HG03280 (cell line): ENCODE measurements around the gene PDLIM3.
"Not testable (repeated sequence)": the region's sequence is repeated elsewhere in the genome, so short reads cannot be mapped to it uniquely, and the experiment has no call there.

Experiments
- ATAC-seq: cut with Tn5 transposase; IDR thresholded peaks from one replicate; pipeline ENCODE4 v1.9.1; 2021; ENCODE audit warnings: mild to moderate bottlenecking, moderate library complexity; ENCODE audit not compliant: unreplicated experiment

The PDLIM3 gene

DNA sequence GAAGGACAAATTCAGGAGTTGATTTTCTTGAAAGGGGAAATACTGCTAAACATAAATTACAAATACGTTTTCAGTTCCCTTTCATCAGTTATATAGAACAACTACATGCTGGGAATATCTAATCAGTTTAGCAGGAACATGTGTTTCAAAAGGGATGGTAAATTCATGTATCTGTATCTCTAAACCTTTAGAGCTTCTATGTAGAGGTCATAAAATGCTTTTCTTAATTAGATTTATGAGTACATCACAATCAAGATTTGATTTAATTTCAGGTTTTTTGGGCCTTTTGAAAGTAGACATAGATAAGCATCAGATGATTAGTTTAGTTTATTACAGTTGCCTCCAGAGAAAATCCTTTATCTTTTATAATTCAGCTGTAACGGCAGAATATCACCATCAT, 12.9 kb downstream of the PDLIM3 start:
- ATAC-seq, result no peak

GRCh38 chr4:185520119-185520518, 15.2 kb downstream of the PDLIM3 start:
- no peak for ATAC-seq

GRCh38 chr4:185518494-185518893, 16.8 kb downstream of the PDLIM3 start:
- no peak for ATAC-seq

GRCh38 chr4:185518069-185518468, 17.2 kb downstream of the PDLIM3 start:
- no peak for ATAC-seq

- no peak for ATAC-seq
Measured at GRCh38 chr4:185515248-185515647, 20.1 kb downstream of the PDLIM3 start.

GRCh38 chr4:185514182-185514697, 21.1 kb downstream of the PDLIM3 start:
- ATAC-seq, result no peak

GRCh38 chr4:185513489-185514181, 21.7 kb downstream of the PDLIM3 start:
- no peak for ATAC-seq

- ATAC-seq, result no peak
Measured at GRCh38 chr4:185512516-185512915, 22.8 kb downstream of the PDLIM3 start.

DNA sequence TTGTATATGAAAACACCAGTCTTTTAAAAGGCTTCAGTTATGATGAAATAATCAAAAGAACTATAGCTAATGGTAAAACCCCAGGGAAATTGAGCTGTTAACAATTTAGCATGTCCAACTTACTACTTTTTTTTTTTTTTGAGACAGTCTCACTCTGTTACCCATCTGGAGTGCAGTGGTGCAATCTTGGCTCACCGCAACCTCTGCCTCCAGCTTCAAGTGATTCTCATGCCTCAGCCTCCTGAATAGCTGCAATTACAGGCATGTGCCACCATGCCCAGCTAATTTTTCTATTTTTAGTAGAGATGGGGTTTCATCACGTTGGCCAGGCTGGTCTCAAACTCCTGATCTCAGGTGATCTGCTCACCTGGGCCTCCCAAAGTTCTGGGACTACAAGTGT, 24.1 kb downstream of the PDLIM3 start:
- not testable (repeated sequence) for ATAC-seq

GRCh38 chr4:185510806-185511205, 24.5 kb downstream of the PDLIM3 start:
- no peak for ATAC-seq

DNA sequence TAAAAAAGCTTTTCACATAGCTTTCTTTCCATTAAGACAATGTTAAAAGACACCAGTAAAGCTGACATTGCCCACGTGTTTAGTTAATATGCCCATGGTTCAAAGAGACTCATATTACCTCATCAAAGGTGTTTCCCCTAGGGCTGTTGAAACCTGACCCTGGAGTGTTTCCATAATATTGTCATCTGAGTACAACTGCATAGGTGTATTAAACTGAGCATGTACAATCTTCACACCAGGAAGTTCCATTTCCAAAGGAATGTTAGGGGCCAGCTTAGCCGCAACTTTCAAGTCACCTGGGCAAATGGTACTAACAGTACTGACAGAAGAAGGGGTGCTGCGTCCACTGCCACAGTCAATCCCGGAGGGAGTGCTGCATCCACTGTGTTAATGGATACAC, 27.1 kb downstream of the PDLIM3 start:
- no peak for ATAC-seq

GRCh38 chr4:185506422-185506821, 28.9 kb downstream of the PDLIM3 start:
- no peak for ATAC-seq

DNA sequence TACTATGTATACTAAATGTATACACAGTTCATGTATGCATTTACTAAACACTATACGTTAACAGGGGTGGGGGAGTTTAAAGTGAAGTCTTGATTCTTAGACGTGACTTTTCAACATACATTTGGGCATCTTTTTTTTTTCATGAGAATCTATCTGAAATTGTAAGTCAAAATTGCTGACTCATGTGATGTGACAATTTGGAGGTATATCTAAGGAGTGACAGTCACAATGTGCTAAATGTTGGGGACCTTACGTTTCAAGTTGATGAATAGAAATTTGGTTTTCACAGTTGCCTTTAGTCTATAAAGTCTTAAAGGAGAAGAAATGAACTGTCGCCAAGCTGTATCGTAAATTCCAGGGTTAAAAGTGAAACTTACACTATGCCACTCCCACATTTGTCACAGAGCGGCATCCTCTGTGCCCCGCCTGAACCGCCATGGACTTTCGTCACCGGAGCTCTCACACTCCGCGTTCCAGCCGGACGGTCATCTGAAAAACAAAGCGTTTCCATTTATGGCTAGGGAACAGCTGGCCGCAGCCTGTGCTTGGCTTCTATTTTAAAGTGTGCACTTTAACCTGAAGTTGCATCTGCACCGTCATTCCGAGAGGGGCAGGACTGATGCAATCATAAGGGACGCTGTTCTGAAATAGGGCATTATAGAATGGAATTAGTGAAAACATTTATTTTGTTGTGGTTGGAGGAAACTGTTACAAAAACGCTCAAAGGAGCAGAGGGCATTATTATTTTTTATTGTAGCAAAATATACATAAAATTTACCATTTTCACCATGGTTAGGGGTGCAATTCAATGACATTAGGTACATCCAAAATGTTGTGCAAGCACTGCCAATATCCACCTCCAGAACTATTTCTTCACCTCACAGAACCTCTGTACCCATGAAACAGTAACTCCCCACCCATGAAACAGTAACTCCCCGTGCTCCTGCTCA, 30.9 kb downstream of the PDLIM3 start:
- no peak for ATAC-seq

DNA sequence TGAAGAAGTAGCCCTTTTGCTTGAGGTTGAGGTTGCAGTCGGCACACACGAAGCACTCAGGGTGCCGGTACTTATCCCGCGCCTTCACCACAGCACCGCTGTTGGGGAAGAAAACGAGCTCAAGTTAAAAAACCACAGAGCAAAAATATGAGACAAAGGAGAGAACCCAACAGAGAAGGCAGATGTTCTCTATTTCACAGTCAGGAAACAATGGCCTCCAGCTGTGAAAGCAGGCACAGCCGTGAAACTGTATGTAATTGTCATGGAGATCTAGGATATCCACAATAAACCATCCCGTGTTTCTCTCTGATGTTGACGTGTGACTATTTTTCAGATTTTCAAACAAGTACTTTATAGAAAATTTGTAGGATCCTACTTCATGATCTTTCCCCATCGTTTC, 32.9 kb downstream of the PDLIM3 start:
- no peak for ATAC-seq

DNA sequence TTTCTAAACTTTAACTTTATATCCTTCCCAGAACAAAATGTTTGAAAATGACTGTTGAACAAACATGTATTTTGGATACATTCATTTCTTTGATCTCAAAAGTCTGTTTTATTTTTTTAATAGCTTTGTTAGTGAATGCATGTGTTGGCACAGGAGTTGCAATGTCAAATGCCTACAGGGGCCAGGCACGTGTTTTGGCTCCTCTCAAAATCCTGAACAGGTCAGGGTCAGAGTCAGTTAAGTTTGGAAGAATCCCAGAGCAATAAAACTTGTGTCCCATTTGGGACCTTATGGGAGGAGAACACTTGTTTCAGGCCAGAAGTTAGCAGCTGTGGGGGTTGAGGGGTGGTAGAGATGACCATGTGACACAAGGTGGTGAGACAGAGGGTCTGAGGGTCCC, 34.7 kb downstream of the PDLIM3 start:
- ATAC-seq, result no peak

DNA sequence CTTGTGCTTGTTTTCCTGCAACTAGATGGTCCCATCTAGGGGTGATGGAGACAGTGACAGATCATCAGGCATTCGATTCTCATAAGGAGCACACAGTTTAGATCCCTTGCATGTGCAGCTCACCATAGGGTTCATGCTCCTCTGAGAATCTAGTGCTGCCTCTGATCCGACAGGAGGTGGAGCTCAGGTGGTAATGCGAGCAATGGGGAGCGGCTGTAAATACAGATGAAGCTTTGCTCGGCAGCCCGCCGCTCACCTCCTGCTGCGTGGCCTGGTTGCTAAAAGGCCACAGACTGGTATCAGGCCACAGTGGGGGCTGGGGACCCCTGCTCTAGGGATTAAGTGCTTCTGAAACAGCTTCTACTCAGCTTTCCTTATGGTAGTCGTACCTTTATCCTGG, 35.3 kb downstream of the PDLIM3 start:
- ATAC-seq, result no peak

- ATAC-seq, result no peak
Measured at GRCh38 chr4:185488650-185489049, 46.7 kb downstream of the PDLIM3 start.

DNA sequence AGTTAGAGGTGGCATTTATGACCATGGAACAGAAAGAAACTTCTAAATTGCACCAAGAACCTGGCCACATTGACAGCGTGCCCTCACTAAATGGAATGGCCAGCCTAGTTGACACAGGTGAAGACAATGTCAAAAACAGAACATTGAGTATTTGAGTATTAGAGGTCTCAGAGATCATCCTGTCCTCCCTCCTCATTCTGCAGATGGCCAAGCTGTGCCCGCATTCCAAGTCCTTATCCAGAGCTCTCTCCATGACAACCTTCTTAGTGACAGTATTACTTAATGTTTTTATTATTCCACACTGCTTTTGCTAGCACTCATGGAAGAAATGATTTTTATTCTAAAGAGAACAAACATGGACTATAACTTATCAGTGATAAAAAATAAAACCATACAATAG, 53.9 kb downstream of the PDLIM3 start:
- no peak for ATAC-seq

GRCh38 chr4:185480016-185480732, 55.1 kb downstream of the PDLIM3 start:
- ATAC-seq, result peak; percentile 31

- peak; percentile 87 for ATAC-seq
Measured at GRCh38 chr4:185479507-185479971, 55.8 kb downstream of the PDLIM3 start.

GRCh38 chr4:185473247-185473646, 62.1 kb downstream of the PDLIM3 start:
- no peak for ATAC-seq
